Osteoblast (primary cell): Measurements from ENCODE around the gene ADAMTS9. TPM values are rescaled to one million over a fixed set of nuclear protein-coding genes. Genes with fewer than 3 reads are reported as not detected.

ENCODE experiments used
- DNase-seq: peaks from one replicate; pipeline ENCODE4 v3.0.0; 2011; ENCODE audit warnings: low spot score, mixed read lengths; ENCODE audit not compliant: insufficient read length; ENCODE audit errors: missing footprints
- H2AFZ ChIP-seq: 2 replicates; pipeline ENCODE4 v1.6.0; 2011; ENCODE audit warnings: mild to moderate bottlenecking, low read length
- H3K27ac ChIP-seq: 2 replicates; pipeline ENCODE4 v1.5.1; 2011; ENCODE audit warnings: mild to moderate bottlenecking, low read depth, low read length, moderate library complexity
- H3K27me3 ChIP-seq: 2 replicates; pipeline ENCODE4 v1.6.0; 2012; ENCODE audit warnings: mild to moderate bottlenecking, control low read depth, inconsistent platforms, low read length, moderate library complexity; ENCODE audit not compliant: insufficient read depth
- H3K36me3 ChIP-seq: 2 replicates; pipeline ENCODE4 v1.5.1; 2011; ENCODE audit warnings: mild to moderate bottlenecking, low read length, control low read depth, moderate library complexity; ENCODE audit not compliant: insufficient read depth
- H3K4me1 ChIP-seq: 2 replicates; pipeline ENCODE4 v1.5.1; 2011; ENCODE audit warnings: mild to moderate bottlenecking, low read length, control low read depth, moderate library complexity; ENCODE audit not compliant: insufficient read depth
- H3K4me2 ChIP-seq: 2 replicates; pipeline ENCODE4 v1.6.0; 2011; ENCODE audit warnings: mild to moderate bottlenecking, low read length; ENCODE audit not compliant: insufficient read depth
- H3K4me3 ChIP-seq: fragments of 200-600 bp; sonication (generic); 3 replicates; pipeline ENCODE4 v1.5.1; 2012; ENCODE audit warnings: mild to moderate bottlenecking, low read length, inconsistent platforms; ENCODE audit not compliant: insufficient read depth
- H3K79me2 ChIP-seq: 2 replicates; pipeline ENCODE4 v1.6.0; 2012; ENCODE audit warnings: mild to moderate bottlenecking, low read length, control low read depth, inconsistent platforms; ENCODE audit not compliant: insufficient read depth
- H3K9me3 ChIP-seq: 2 replicates; pipeline ENCODE4 v1.5.1; 2011; ENCODE audit warnings: low read depth, low read length, control low read depth
- H4K20me1 ChIP-seq: 2 replicates; pipeline ENCODE4 v1.6.0; 2012; ENCODE audit warnings: mild to moderate bottlenecking, low read length, control low read depth; ENCODE audit not compliant: insufficient read depth
- CTCF ChIP-seq: IDR thresholded peaks from 2 replicates; pipeline ENCODE4 v1.5.1; 2011; ENCODE audit warnings: mild to moderate bottlenecking, low read depth, low read length, moderate library complexity; ENCODE audit errors: extremely low read depth
- total RNA-seq: library from RNA; depleted of rRNA; stranded (reverse); fragments of >200 nt; gene quantifications from 2 replicates; pipeline ENCODE4 v1.2.3, GENCODE V29; 2012

Gene ADAMTS9
- total RNA-seq, 1 donor = 4.0 TPM

GRCh38 chr3:64530434-64531049 lies 157.3 kb downstream of the ADAMTS9 start:
- Histone ChIP-seq H2AFZ (no peak overlapping the region), H3K36me3 (no peaks in the 10 kb centered on the region), H3K27ac (no peak overlapping the region), H4K20me1 (no peaks in the 10 kb centered on the region), H3K4me1 (no peaks in the 10 kb centered on the region), H3K9me3 (no peaks in the 10 kb centered on the region), H3K4me2 (no peak overlapping the region), H3K79me2 (no peaks in the 10 kb centered on the region), H3K27me3 (peaks cover 5% of the 10 kb centered on the region), H3K4me3 (no peak overlapping the region)
- TF ChIP-seq CTCF = peak; percentile 82
- DNase-seq = no peak

GRCh38 chr3:64523324-64523723 lies 164.5 kb downstream of the ADAMTS9 start:
- Histone ChIP-seq H3K27me3 (no peaks in the 10 kb centered on the region), H2AFZ (no peak overlapping the region), H3K36me3 (no peaks in the 10 kb centered on the region), H3K4me1 (no peaks in the 10 kb centered on the region), H3K4me2 (no peak overlapping the region), H3K27ac (no peak overlapping the region), H3K79me2 (no peaks in the 10 kb centered on the region), H3K4me3 (no peak overlapping the region), H3K9me3 (no peaks in the 10 kb centered on the region), H4K20me1 (no peaks in the 10 kb centered on the region)
- TF ChIP-seq CTCF = no peak
- no peak for DNase-seq

GRCh38 chr3:64520334-64520733 lies 167.5 kb downstream of the ADAMTS9 start:
- H3K36me3 ChIP-seq = no peaks in the 10 kb centered on the region
- TF ChIP-seq CTCF = no peak
- no peaks in the 10 kb centered on the region for H3K9me3 ChIP-seq
- H3K4me3 ChIP-seq = peak overlapping the region; percentile 18
- H4K20me1 ChIP-seq = no peaks in the 10 kb centered on the region
- peak overlapping the region; percentile 35 for H3K4me2 ChIP-seq
- no peak for DNase-seq
- no peak overlapping the region for H3K27ac ChIP-seq
- no peaks in the 10 kb centered on the region for H3K4me1 ChIP-seq
- no peaks in the 10 kb centered on the region for H3K27me3 ChIP-seq
- H2AFZ ChIP-seq = no peak overlapping the region
- no peaks in the 10 kb centered on the region for H3K79me2 ChIP-seq

GRCh38 chr3:64518950-64519349 lies 168.8 kb downstream of the ADAMTS9 start:
- H3K9me3 ChIP-seq = no peaks in the 10 kb centered on the region
- no peak for TF ChIP-seq CTCF
- no peak overlapping the region for H3K27ac ChIP-seq
- DNase-seq = no peak
- H3K79me2 ChIP-seq = no peaks in the 10 kb centered on the region
- H3K4me2 ChIP-seq = no peak overlapping the region
- H3K27me3 ChIP-seq = no peaks in the 10 kb centered on the region
- H3K4me1 ChIP-seq = no peaks in the 10 kb centered on the region
- no peaks in the 10 kb centered on the region for H4K20me1 ChIP-seq
- no peak overlapping the region for H3K4me3 ChIP-seq
- H3K36me3 ChIP-seq = no peaks in the 10 kb centered on the region
- H2AFZ ChIP-seq = no peak overlapping the region
